Activated effector memory CD4-positive, alpha-beta T cell treated with Interleukin-2 at 50 U/mL for 16 hours (primary cell): ENCODE results near the gene FHIT.

Experiments
- DNase-seq: peaks from one replicate; pipeline ENCODE4 v3.0.0-alpha.2; 2020

FHIT gene

GRCh38 chr3:60243456-60243855 is 1007.8 kb downstream of the FHIT start:
- DNase-seq = no peak

- DNase-seq = no peak
Measured at GRCh38 chr3:60240492-60240891, 1010.8 kb downstream of the FHIT start.

DNA sequence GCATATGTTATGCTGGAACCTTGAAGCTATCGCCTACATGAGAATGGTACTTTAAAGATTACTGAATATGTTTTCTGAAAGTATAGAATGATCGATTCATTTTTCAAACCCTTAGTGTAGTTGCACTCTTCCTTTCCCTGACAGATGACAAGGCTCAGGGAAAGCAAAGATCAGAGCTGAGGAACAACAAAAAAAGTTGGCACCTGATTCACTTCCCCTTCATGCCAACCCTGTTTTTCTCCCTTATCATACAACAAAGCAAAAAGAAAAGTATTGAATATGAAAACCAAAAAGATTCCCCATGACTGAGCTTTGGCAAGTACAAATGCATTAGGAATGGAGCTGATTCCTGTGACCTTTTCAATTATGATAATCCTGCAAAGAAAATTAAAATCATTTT is 1012.7 kb downstream of the FHIT start:
- no peak for DNase-seq

DNA sequence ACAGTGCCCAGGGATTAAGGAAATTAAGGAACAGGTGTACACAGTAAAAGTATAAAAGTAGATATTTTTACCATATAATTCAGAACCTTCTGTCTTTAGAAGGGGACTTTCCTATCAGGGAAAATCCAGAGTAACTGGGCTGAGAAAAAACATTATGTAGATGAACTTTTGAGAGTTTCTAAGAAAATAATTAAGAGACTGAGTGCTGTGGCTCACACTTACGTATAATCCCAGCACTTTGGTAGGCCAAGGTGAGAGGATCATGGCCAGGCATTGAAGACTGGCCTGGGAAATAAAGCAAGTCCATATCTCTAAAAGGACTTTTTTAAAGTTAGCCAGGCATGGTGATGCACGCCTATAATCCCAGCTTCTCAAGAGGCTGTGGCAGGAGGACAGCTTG is 1021.8 kb downstream of the FHIT start:
- no peak for DNase-seq

DNA sequence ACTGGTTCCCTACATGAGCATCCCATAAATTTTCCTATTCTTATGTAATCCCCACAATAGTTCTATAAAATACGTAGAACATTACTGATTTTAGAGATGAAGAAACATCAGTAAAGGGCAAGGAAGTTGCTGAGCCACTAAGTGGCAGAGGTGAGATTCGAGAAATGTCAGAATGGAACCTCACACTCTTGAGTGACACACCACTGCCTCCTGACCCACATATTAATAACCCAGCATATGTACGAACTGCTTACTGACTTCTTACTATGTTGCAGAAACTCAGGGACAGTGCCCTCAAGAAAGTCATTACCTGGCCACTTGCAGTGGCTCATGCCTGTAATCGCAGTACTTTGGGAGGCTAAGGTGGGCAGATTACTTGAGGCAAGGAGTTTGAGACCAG is 1022.4 kb downstream of the FHIT start:
- DNase-seq = no peak

DNA sequence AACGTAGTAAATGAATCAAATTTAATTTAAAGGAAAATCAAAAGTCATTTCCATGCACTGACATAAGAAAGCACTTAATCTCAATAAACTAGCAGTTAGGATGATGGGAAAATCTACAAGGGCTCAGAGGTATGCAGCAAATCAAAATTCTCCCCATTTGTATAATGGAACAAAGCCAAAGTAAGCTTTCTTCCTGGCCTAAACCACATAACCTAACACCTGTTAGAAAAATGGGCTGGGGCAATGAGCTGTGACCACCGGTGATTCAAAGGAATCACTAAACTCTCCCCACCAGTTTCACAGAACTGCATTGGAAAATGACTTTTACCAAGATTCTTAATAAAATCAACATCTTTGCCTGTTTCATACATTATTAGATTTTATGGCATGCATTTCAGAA is 1024.3 kb downstream of the FHIT start:
- DNase-seq = no peak

DNA sequence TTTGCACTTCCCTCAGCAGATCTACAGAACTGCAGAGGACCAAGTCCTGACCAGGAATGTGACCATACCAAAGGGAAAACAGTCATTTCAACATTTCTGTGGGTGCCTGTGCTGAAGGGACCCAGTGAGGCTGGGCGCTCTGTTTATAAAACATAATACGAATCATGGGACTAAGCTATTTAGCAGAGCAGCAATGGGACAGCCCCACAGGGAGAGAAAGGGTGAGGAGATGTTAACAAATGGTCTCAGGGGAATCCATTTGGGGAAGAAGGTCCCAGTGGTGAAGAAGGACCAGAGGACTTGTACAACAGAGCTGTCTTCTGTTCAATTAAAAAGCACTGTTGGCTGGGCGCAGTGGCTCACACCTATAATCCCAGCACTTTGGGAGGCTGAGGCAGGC is 1025.4 kb downstream of the FHIT start:
- DNase-seq = no peak

DNA sequence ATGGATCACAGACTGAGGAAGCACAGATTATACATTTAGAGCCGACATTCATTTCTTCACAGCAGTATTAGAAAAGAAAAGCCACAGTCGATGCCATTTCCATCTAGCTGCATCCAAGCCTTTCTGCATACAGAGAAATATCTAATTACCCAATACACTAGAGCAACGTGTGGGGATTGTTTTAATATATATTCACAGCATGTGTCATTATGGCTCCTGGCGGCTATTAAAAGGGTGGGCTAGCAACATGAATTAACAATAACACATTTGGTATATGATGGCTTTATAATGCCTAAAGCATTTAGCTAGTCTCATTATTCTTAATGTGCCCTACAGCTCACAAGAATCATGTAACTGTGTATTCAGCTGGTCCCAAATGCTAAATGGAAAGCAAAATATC is 1030.5 kb downstream of the FHIT start:
- DNase-seq = no peak

- no peak for DNase-seq
Measured at GRCh38 chr3:60219501-60219900, 1031.8 kb downstream of the FHIT start.

DNA sequence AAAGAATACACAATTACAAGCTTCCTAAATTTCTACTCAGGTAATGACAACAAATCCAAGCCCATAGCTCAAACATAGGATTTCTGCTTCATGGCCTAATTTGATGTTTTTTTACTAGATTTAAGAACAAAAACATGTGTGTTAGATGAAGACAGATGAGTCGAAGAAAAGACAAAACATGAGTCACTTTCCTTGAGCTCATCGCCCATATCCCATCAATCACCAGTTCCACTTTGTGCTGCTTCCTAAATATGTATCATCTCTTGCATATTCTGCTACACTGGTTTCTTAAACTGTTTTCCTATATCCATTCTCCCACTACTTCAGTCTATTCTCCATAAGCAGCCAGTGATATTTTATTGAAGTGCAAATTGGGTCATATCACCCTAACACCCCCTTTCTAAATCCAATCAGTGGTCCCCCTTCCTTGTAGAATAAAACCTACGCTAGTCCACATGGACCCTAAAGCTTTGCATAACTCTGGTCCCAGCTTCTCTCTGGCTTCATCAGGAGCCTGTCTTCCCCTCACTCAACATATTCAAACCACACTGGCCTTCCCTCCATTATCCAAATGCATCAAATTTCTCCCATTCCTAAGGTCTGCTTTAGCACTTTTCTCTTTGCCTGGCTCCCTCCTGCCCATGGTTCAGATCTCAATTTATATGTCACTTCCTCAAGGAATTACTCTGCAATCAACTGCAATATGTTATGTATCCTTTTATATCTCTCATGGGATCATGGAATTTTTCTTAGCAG is 1033.9 kb downstream of the FHIT start:
- no peak for DNase-seq

- DNase-seq = no peak
Measured at GRCh38 chr3:60216462-60217075, 1034.7 kb downstream of the FHIT start.

GRCh38 chr3:60215946-60216345 is 1035.3 kb downstream of the FHIT start:
- DNase-seq = no peak

DNA sequence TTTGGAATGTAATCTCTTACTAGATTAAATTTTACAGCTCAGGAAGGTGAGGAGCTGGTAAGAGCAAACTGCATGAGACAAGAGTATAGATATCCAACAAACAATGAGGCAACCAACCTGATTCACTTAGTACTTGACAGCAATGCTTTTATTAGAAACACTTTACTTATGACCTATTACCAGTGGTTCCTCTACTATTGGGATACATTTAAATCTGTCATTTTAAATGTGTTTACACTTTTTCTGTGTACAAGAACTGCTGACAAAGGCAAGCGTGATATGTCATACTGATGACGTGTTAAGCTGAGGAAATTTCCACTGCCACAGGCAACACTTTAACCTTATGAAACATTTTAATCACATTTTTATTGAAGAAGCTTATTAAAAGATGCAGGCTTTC is 1043.3 kb downstream of the FHIT start:
- DNase-seq = no peak

- DNase-seq = no peak
Measured at GRCh38 chr3:60206206-60206605, 1045.0 kb downstream of the FHIT start.

DNA sequence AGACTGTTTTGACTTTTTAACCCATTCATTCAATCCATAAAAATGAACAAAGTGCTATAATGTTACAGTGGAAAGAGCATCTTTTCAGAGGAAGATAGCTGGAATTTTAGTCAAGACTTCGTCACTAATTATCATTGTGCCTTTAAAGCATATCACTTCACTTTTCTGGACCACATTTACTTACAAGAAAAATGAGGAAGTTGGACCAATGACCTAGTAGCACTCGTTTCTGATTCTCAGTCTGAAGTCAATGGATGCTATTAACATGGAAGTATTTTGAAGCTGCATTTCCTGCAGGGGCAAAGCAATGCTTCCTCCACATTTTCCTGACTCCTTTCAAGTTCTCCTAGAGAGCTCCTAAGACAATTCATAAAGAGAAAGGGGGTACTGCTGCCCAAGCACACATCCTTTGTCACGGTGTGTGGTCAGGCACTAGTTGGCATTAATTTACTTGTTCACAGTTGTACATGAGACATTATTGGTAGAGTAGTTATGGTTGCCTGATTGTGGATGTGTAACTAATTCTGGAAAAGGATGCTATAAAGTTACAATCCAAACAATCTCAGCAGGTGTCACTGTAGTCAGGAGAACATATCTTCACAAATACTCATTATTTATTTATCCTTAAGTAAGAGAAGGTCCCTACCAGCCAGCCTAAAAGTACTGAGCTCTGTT is 1049.1 kb downstream of the FHIT start:
- no peak for DNase-seq

DNA sequence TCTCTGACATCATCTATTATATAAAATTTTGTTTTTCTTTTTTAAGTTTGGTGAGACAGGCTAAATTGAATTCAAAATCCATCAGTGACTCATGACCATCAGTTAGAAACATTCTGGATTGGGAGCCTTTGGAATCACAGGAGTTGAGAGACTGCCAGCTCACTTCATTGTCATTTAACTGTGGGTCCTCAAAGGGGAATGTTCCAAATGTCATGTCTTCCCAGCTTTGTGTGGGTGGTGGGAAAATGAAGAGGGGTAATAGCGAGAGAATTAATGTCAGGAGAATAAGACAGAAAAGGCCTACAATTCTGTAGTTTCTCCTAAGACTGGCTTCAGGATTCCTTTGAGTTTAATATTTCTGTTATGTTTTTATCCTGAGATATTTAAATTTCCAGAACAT is 1051.9 kb downstream of the FHIT start:
- DNase-seq = no peak

GRCh38 chr3:60198179-60198720 is 1053.0 kb downstream of the FHIT start:
- DNase-seq = no peak

GRCh38 chr3:60192297-60193114 is 1058.7 kb downstream of the FHIT start:
- DNase-seq = no peak

GRCh38 chr3:60190073-60190472 is 1061.2 kb downstream of the FHIT start:
- DNase-seq = no peak

DNA sequence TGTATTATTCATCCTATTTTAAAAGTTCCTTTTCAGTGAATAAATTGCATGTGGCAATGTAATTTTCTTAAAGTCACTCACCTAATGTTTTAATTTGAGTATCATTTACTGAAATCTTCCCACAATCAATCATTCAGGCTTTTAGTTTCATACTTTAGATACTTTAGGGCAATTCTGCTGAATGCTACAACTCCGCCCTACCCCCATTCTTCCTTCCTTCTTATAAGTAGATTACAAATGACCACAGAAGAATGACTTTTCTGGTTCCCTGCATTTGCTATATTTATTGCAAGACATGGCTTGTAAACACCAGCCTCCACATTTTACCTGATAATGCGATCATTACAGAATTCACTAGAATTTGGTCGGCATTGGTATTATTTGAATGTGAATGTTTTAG is 1061.9 kb downstream of the FHIT start:
- no peak for DNase-seq

- DNase-seq = no peak
Measured at GRCh38 chr3:60188803-60189202, 1062.4 kb downstream of the FHIT start.

DNA sequence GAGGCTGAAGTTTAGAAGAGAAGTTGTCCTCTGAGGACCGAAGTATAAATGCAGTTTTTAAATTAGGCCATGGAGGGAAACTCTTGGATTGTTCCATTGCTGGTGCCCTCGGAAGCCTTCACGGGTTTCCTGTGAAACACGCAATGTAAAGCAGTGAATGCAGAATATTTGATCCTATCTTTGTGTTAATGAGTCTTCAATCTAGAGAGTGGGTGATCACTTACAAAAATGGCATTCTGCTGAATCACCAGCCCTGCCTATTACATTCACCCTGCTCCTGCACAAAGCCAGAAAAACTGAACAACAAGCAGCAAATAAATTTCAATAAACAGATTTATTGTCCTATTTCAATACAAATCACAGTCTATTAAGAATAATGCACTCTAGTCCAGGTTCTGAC is 1063.9 kb downstream of the FHIT start:
- no peak for DNase-seq

- no peak for DNase-seq
Measured at GRCh38 chr3:60186359-60186758, 1064.9 kb downstream of the FHIT start.
